Measurements from ENCODE around the gene CARD11. TPM values are rescaled to one million over a fixed set of nuclear protein-coding genes. Genes with fewer than 3 reads are reported as not detected.

The CARD11 gene
- total RNA-seq, 1 donor from 2014 or later = 0.32 TPM

- no peak for DNase-seq (ENCODE audit: low spot score)
- intact Hi-C loops (cut with DNase I) = no loop called here
Measured at GRCh38 chr7:3066506-3066905, 22.8 kb upstream of the CARD11 start.

GRCh38 chr7:3065724-3066143, 22.1 kb upstream of the CARD11 start:
- intact Hi-C loops (cut with DNase I) = no loop called here
- DNase-seq (ENCODE audit: low spot score) = no peak

DNA sequence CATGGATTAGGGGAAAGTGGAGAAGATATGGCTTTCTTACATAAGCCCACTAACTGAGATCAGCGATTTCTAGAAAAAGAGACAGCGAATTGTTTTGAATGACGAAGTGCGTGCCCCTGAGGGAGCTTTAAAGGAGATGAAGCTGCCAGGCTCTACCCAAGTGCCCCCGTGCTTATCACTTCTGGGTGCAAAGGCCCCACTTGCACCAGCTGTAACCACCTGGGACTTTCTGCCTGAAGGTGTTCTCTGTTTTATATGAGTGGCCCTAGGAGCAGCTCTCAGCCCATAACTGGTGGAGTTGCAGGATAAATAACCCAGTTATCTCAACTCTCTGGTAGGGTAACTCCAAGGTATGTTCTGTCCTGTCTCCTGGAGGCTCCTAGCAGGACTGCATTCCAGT, 20.4 kb upstream of the CARD11 start:
- intact Hi-C loops (cut with DNase I) = no loop called here
- DNase-seq (ENCODE audit: low spot score) = no peak

- no peak for DNase-seq (ENCODE audit: low spot score)
- intact Hi-C loops (cut with DNase I) = no loop called here
Measured at GRCh38 chr7:3063016-3063753, 19.5 kb upstream of the CARD11 start.

- intact Hi-C loops (cut with DNase I) = no loop called here
Measured at GRCh38 chr7:3057066-3057420, 13.4 kb upstream of the CARD11 start.

DNA sequence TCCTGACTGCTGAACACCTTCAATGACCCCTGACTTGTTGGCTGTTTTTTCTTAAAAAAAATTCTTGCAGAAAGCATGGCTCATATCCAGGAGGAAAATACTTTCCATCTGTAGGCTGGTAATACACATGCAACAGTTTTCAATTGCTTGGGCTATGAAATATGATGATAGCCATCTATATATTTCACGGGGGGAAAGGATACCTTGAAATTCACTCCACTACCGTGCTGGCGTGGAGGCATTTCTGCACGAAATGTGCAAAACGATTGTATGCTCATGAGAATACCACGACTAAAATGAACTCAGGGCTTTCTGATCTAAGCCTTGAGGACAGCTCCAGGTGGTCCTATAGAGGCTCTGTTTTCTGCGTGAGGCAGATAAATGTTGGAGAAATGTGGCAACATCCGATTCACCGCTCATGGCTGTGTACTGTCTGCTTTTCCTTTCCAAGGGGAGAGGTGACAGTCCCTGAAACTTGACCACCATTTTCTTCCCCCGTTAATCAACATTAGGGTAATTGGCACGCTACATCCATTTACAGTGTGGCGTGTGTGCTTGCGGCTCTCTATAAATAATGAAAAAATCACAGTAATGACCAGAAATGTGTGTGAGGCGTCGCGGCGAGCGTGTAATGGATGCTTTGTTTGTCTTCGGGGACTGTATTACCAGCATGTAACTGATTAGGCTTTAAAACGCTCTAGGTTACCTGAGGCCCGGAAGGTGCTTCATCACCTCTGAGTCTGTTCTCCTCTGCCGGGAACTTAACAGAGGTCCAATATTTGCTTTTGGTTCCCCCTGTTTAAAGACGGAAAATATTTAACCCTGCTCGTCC, 12.8 kb upstream of the CARD11 start:
- intact Hi-C loops (cut with DNase I) = no loop called here
- DNase-seq (ENCODE audit: low spot score) = no peak

More at GRCh38 chr7:3057066-3057420, 13.4 kb upstream of the CARD11 start:
- no peak for DNase-seq (ENCODE audit: low spot score)

- intact Hi-C loops (cut with DNase I) = no loop called here
- no peak for DNase-seq (ENCODE audit: low spot score)
Measured at GRCh38 chr7:3055626-3056025, 12.0 kb upstream of the CARD11 start.

GRCh38 chr7:3042861-3043489, 692 bp downstream of the CARD11 start:
- DNase-seq (ENCODE audit: low spot score) = peak; percentile 64
- intact Hi-C loops (cut with DNase I) = no loop called here

DNA sequence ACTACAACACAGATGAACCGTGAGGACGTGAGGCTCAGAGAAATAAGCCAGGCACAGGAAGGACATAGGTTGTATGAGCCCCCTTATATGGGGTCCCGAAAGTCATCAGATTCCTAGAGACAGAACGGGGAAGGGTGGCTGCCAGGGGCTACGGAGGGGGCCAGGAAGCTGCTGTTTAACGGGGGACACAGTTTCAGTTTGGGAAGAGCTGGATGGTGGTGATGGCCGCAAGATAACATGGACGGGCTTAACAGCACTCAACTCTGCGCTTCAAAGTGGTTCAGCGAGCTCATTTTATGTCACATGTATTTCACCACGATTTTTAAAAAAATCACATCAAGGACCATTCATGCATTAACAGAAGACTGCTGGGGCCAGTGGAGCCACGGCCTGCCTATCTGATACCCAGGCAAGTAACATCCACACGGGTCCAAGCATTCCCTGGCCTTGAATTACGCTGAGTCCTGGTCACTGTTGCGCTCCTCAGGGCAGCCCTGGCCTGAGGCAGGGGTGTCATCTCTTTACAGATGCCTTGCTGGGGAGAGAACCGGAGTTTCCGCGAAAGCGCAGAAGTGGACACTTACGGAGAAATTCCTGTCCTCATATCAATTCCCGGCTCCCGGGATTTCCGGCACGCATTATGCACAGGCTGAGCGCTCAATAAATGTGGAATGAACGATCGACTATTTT, 1.5 kb downstream of the CARD11 start:
- intact Hi-C loops (cut with DNase I) = no loop called here
- DNase-seq (ENCODE audit: low spot score) = peak; percentile 41

DNA sequence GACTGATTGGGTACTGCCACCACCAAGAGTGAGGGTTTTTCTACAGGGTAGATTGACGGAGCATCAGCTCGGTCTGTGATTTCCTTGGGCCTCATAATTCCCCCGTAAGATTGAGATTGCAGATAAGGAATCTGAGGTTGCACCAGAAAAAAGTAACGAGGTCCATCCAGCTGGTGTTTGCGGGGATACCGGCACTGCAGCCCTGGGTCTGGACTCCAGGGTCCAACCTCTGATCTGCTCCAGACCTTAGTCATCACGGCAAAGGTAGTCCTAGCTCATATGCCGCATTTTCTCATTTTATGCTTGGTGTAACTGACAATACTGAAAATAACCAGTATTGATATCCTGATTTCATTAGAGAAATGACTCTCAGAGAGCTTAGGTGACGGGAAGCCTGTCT, 3.9 kb downstream of the CARD11 start:
- intact Hi-C loops (cut with DNase I) = loop anchor here (10.0 kb wide), 1 partner anchor 65 kb away; no protein-coding TSS in a partner anchor
- DNase-seq (ENCODE audit: low spot score) = peak; percentile 27

DNA sequence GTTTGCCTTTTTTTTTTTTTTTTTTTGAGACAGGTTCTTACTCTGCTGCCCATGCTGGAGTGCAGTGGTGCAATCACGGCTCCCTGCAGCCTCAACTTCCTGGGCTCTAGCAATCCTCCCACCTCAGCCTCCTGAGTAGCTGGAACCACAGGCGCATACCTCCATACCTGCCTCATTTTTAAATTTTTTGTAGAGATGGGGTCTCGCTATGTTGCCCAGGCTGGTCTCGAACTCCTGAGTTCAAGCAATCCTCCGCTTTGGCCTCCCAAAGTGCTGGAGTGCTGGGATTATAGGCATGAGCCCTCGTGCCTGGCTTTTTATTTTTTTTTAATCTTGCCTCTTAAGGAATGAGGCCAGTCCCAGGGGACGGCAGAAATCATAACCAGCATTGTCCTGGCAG, 5.7 kb downstream of the CARD11 start:
- DNase-seq (ENCODE audit: low spot score) = peak; percentile 64
- intact Hi-C loops (cut with DNase I) = loop anchor here (10.0 kb wide), 1 partner anchor 63 kb away; no protein-coding TSS in a partner anchor

- intact Hi-C loops (cut with DNase I) = loop anchor here (10.0 kb wide), 1 partner anchor 62 kb away; no protein-coding TSS in a partner anchor
Measured at GRCh38 chr7:3037259-3037658, 6.4 kb downstream of the CARD11 start.

DNA sequence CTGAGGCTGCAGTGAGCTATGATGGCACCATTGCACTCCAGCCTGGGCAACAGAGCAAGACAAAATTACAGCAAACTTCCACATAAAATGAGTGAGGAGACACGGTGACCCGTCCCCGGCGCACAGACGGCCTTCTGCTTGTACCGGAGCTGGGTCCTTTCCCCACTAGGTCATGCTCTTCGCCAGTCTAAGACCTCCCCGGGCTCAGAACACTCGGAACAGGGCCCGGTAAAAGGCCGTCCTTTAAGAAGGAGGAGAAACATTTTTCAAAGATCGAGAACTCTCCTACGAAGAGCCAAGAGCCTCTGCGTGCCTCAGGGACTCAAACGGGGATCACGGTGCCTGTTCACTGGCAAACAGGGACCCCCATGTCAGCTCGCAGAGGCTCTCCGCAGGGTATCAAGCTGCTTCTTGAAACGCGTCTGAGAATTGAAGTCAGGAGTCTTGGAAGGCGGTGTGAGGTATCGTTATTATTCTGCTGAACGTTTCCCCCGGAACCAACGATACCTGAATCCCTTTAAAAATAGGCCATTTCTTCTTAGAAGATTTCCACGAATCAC, 9.0 kb downstream of the CARD11 start:
- intact Hi-C loops (cut with DNase I) = loop anchor here (10.0 kb wide), 1 partner anchor 60 kb away; no protein-coding TSS in a partner anchor
- DNase-seq (ENCODE audit: low spot score) = peak; percentile 67

More at GRCh38 chr7:3037259-3037658, 6.4 kb downstream of the CARD11 start:
- no peak for DNase-seq (ENCODE audit: low spot score)

GRCh38 chr7:3033581-3033980, 10.1 kb downstream of the CARD11 start:
- intact Hi-C loops (cut with DNase I) = loop anchor here (10.0 kb wide), 1 partner anchor 59 kb away; no protein-coding TSS in a partner anchor
- peak; percentile 51 for DNase-seq (ENCODE audit: low spot score)

DNA sequence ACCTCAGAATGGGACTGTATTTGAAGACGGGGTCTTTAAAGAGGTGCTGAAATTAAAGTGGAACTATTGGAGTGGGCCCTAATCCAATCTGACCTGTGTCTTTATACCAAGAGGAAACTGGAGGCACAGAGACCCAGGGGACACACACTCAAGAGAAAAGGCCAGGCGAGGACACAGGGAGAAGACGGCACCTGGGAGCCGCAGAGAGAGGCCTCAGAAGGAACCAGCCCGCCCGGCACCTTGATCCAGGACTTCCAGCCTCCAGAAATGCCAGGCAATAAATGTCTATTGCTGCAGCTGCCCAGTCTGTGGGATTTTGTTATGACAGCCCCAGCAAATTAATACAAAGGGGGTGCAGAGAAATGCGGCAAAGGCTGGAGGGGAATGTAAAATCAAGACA, 10.5 kb downstream of the CARD11 start:
- intact Hi-C loops (cut with DNase I) = loop anchor here (10.0 kb wide), 1 partner anchor 58 kb away; no protein-coding TSS in a partner anchor
- DNase-seq (ENCODE audit: low spot score) = peak; percentile 57

DNA sequence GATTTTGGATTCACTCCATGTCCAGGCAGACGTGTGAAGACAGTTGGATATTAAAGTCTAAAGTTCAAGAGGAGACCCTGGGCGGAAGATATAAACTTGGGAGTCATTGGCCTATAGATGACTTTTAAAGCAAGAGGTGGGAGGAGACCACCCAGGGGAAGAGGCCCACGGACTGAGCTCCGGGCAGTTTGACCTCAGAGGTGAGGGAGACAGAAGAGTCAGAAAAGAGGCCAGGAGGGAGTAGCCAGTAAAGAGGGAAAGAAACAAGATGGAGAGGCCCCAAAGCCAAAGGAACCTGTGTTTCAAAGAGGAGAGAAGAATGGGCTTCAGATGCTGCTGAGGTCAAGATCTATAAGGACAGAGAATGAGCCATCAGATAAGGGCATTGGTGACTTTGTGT, 11.4 kb downstream of the CARD11 start:
- DNase-seq (ENCODE audit: low spot score) = peak; percentile 63
- intact Hi-C loops (cut with DNase I) = loop anchor here (10.0 kb wide), 1 partner anchor 57 kb away; no protein-coding TSS in a partner anchor

DNA sequence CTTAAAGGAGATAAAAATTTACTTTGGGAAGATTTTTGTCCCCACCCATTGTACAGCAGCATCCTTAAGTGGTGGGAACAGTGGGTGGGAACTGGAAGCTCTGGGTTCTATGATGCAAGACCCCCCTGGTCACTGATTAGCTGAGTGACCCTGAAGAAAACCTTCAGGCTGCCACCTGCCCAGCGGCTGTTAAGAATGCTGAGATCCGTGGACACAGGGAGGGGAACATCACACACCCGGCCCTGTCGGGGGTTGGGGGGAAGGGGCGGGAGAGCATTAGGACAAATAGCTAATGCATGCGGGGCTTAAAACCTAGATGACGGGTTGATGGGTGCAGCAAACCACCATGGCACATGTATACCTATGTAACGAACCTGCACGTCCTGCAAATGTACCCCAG, 14.5 kb downstream of the CARD11 start:
- DNase-seq (ENCODE audit: low spot score) = no peak
- intact Hi-C loops (cut with DNase I) = no loop called here

GRCh38 chr7:3028758-3029093, 14.9 kb downstream of the CARD11 start:
- intact Hi-C loops (cut with DNase I) = no loop called here
- peak; percentile 10 for DNase-seq (ENCODE audit: low spot score)

- intact Hi-C loops (cut with DNase I) = no loop called here
- peak; percentile 50 for DNase-seq (ENCODE audit: low spot score)
Measured at GRCh38 chr7:3028071-3028757, 15.5 kb downstream of the CARD11 start.
